ENCODE results near the gene OR2Y1. TPM values are rescaled to one million over a fixed set of nuclear protein-coding genes. Genes with fewer than 3 reads are reported as not detected.

Gene OR2Y1
- total RNA-seq, 1 donor from 2014 or later: not detected

GRCh38 chr5:180779985-180780610, 40.2 kb upstream of the OR2Y1 start:
- Mint-ChIP-seq H3K36me3 (no peaks in the 10 kb centered on the region), H3K4me1 (peaks cover 8% of the 10 kb centered on the region), H3K4me3 (no peak overlapping the region), H3K27me3 (ENCODE audit: low read depth) (peaks cover 12% of the 10 kb centered on the region), H3K9me3 (peaks cover 4% of the 10 kb centered on the region), H3K27ac (no peak overlapping the region)
- TF ChIP-seq, protein P1, sequence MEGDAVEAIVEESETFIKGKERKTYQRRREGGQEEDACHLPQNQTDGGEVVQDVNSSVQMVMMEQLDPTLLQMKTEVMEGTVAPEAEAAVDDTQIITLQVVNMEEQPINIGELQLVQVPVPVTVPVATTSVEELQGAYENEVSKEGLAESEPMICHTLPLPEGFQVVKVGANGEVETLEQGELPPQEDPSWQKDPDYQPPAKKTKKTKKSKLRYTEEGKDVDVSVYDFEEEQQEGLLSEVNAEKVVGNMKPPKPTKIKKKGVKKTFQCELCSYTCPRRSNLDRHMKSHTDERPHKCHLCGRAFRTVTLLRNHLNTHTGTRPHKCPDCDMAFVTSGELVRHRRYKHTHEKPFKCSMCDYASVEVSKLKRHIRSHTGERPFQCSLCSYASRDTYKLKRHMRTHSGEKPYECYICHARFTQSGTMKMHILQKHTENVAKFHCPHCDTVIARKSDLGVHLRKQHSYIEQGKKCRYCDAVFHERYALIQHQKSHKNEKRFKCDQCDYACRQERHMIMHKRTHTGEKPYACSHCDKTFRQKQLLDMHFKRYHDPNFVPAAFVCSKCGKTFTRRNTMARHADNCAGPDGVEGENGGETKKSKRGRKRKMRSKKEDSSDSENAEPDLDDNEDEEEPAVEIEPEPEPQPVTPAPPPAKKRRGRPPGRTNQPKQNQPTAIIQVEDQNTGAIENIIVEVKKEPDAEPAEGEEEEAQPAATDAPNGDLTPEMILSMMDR (IDR thresholded peaks at IDR 0.05; ENCODE audit: unreplicated experiment): no peak
- DNase-seq (ENCODE audit: low spot score in 2 of 2, unreplicated experiment in 2 of 2): no peak

GRCh38 chr5:180777475-180777874, 37.6 kb upstream of the OR2Y1 start:
- no peak overlapping the region for H3K27ac Mint-ChIP-seq
- TF ChIP-seq, protein P1 (IDR thresholded peaks at IDR 0.05; ENCODE audit: unreplicated experiment): no peak
- H3K27me3 Mint-ChIP-seq (ENCODE audit: low read depth): peaks cover 17% of the 10 kb centered on the region
- H3K36me3 Mint-ChIP-seq: no peaks in the 10 kb centered on the region
- no peaks in the 10 kb centered on the region for H3K4me1 Mint-ChIP-seq
- no peak for DNase-seq (ENCODE audit: low spot score in 2 of 2, unreplicated experiment in 2 of 2)
- H3K4me3 Mint-ChIP-seq: no peak overlapping the region
- peaks cover 19% of the 10 kb centered on the region for H3K9me3 Mint-ChIP-seq

- H3K36me3 Mint-ChIP-seq: peaks cover 5% of the 10 kb centered on the region
- H3K9me3 Mint-ChIP-seq: peaks cover 21% of the 10 kb centered on the region
- H3K27ac Mint-ChIP-seq: no peak overlapping the region
- no peak for DNase-seq (ENCODE audit: low spot score in 2 of 2, unreplicated experiment in 2 of 2)
- peaks cover 17% of the 10 kb centered on the region for H3K27me3 Mint-ChIP-seq (ENCODE audit: low read depth)
- no peaks in the 10 kb centered on the region for H3K4me1 Mint-ChIP-seq
- no peak overlapping the region for H3K4me3 Mint-ChIP-seq
- TF ChIP-seq, protein P1 (IDR thresholded peaks at IDR 0.05; ENCODE audit: unreplicated experiment): no peak
These were observed 36.5 kb upstream of the OR2Y1 start for GRCh38 chr5:180776376-180776775.

GRCh38 chr5:180775624-180776023, 35.8 kb upstream of the OR2Y1 start:
- Mint-ChIP-seq H3K36me3 (peaks cover 5% of the 10 kb centered on the region), H3K27ac (no peak overlapping the region), H3K9me3 (peaks cover 21% of the 10 kb centered on the region), H3K4me1 (no peaks in the 10 kb centered on the region), H3K4me3 (no peak overlapping the region), H3K27me3 (ENCODE audit: low read depth) (peaks cover 17% of the 10 kb centered on the region)
- TF ChIP-seq, protein P1 (IDR thresholded peaks at IDR 0.05; ENCODE audit: unreplicated experiment): no peak
- no peak for DNase-seq (ENCODE audit: low spot score in 2 of 2, unreplicated experiment in 2 of 2)

DNA sequence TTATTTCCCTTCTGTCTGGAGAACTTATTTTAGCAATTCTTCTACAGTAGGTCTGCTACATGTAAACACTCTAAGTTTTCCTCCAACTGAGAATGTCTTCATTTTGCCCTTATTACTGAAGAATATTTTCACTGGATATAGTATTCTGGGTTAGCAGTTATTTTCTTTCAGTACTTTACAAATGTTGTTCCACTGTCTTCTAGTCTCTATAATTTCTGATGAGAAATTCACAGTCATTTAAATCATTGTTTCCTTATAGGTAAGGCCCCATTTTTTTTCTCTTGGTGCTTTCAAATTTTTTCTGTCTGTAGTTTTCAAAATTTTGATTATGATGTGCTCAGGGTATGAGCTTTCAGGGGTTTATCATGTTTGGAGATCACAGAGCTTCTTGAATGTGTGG, 32.0 kb upstream of the OR2Y1 start:
- H3K27ac Mint-ChIP-seq: no peak overlapping the region
- no peak overlapping the region for H3K4me3 Mint-ChIP-seq
- peaks cover 5% of the 10 kb centered on the region for H3K36me3 Mint-ChIP-seq
- peaks cover 39% of the 10 kb centered on the region for H3K9me3 Mint-ChIP-seq
- TF ChIP-seq, protein P1 (IDR thresholded peaks at IDR 0.05; ENCODE audit: unreplicated experiment): no peak
- DNase-seq (ENCODE audit: low spot score in 2 of 2, unreplicated experiment in 2 of 2): no peak
- peaks cover 11% of the 10 kb centered on the region for H3K27me3 Mint-ChIP-seq (ENCODE audit: low read depth)
- H3K4me1 Mint-ChIP-seq: no peaks in the 10 kb centered on the region
